GM19240 (cell line): Measurements from ENCODE around the gene POLR2L.

ENCODE experiments used
- DNase-seq: peaks from one replicate; pipeline ENCODE4 v3.0.0; 2011; ENCODE audit warnings: low spot score; ENCODE audit not compliant: insufficient read length

POLR2L gene

DNA sequence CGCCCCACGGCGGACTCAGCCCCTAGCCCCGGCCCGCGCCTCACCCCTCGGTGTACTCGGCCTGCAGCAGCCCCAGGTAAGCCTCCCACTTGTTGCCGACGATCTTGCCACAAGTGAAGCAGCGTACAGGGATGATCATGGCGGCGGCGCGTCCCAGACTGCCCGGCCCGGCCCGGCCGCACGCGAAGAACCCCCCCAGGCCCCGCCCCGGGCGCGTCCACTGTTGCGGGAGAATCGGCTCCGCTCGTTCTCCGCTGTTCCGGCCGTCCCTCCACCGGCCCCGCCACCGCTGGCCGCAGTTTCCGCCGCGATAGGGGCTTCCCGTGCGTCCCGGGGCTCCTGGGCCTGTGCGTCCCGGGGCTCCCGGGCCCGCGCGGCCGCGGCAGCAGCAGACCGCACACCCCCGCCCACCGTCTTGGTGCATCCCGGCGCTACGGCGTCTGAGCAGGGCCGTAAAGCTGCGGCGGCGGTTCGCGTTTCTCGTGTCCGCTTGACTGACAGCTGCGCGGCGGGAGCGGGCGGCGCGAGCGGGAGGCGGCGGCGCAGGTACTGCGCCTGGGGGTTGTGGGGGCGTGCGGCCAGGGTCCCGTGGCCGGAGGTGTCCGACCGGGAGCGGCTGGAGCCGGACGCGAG is at the start of gene POLR2L, which contains the start of gene TSPAN4:
Gene POLR2L, minus strand, starts transcription at position 160 of the 633 bp plus-strand sequence. Its CDS starts 21 bp downstream, at position 139.
Gene TSPAN4, plus strand, starts transcription at position 483 of the 633 bp plus-strand sequence. CDS start 7,453 bp downstream, outside the sequence.
- peak; percentile 95 for DNase-seq

DNA sequence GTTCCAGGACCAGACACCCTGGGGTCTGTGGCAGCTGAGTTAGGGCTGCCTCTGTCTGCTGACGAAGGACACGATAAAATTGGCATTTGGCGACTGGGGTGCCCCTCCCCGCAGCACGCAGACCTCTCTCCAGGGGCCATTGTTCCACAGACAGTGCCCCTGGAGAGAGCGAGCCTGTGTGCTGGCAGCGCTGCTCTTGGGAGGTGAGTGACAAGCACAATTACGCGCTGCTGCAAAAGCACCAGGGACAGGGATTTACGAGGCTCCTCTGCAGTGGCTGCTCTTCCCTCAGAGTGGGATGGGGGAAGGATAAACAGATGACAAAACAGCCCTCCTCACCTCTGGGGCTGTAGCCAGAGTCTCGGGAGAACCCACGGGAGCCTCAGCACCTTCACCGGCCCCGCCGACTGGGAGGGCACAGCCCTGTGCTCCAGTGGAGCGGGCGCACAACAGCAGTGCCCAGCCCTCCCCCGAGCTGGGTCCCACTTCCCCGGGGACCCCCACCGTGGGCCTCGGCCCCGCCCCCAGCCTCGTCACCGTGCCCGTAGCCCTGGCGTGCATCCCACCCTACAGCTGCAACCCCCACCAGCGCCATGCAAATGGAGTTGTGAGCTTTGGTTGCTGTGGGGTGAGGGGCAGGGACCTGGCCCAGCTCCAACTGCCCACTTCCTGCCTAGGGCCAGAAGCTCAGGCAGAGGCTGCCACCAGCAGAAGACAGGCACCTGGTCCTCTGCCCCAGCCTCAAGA is 48.6 kb upstream of the POLR2L start:
- no peak for DNase-seq

DNA sequence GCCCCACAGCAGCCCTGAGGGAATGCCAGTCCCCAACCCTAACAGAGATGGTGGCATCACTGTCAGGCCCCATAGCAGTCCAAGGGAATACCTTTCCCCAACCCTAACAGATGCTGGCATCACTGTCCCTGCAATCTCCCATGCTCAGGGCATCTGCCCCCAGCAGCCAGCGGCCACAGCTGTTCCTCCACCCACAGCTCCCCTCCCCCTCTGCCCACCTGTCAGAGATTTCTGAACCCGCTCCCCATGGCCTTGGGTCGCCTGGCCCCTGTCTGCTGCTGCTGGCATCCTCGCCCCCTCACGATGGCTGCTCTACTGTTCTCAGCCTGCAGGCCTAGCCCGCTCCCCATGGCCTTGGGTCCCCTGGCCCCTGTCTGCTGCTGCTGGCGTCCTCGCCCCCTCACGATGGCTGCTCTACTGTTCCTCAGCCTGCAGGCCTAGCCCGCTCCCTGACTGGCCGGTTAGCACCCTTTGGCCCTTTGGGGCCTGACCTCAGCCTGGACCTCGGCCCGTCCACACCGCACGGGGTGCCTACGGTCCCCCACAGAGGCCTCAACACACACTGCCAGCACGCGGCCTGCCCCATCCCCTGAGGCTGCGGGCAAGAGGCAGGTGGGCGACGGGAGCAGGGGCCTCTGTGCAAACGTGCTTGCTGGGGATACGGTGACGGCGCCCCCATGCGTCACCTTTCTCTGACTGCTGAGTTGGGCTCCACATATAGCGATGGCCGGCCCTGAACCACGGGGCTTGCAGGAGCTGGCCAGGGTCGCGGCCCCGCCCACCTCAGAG is 47.6 kb upstream of the POLR2L start:
- DNase-seq, result no peak

DNA sequence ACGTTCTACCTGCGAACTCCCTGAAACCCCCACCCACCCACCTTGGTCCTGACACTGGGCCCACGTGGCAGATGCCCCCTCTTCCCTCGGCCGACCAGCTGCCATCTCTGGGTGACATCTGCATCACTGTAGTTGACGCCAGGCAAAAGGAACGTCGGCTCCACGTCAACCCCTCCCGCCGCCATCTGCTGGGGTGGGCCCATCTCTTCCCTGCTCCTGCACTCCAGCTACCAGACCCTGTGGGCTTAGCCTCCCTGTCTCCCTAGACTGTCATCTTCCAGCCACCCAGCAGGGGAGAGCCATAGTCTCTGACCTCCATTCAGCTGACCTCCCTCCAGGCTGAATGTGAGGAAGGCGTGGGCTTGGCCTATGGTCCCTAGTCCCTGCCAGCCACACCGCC is 46.9 kb upstream of the POLR2L start:
- no peak for DNase-seq

DNA sequence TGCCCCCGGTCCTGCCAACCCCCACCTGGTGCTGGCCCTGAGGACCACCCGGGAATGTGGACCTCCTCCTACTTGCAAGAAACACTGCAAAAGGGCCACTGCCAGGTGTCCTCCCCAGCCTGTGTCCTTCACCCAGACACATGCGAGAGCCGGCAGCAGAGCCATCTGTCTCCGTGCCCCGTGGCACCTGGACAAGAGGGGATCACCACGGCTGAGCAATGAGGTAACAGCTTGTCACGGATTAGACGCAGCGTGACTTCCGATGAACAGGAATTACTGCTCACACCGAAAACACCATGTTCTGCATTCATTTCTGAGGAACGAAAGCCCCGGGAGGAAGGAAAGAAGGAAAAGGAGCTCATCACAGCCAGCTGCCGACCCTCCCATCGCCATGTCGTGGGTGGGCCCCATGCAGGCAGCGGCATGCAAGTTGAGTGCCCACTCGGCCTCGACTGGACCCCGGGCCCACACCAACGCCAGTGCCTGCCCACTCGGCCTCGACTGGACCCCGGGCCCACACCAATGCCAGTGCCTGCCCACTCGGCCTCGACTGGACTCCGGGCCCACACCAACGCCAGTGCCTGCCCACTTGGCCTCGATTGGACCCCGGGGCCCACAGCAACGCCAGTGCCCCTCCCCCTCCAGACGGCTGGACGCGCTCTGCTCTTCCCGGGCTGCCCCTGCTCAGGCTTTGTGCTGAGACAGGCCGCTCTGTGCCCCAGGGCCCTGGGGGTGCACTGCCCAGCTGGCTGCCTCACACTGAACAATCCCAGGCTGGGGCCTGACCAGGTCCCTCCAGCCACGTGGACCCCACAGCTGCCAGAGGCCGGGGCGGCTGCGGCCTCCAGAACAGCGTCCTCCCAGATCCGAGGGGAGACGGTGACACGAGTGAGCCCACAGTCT is 46.2 kb upstream of the POLR2L start:
- no peak for DNase-seq

DNA sequence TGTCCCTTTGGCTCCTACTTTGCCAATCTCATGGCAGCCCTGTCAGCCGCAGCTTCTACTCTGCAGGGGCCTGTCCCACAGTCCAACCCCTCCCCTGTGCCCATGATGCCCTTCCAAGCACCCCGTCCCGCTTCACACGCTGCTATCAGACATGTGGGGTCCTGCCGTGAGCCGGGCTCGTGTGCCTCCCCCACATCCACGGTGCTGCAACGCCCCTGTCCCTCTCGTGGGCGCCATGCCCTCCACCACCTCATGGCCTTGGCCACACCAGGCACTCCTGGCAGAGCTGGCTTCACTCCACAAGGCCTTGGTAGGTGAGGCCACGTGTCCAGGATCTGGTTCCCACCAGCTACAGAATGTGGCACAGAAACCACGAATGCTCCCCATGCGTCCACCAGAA is 45.3 kb upstream of the POLR2L start:
- no peak for DNase-seq

DNA sequence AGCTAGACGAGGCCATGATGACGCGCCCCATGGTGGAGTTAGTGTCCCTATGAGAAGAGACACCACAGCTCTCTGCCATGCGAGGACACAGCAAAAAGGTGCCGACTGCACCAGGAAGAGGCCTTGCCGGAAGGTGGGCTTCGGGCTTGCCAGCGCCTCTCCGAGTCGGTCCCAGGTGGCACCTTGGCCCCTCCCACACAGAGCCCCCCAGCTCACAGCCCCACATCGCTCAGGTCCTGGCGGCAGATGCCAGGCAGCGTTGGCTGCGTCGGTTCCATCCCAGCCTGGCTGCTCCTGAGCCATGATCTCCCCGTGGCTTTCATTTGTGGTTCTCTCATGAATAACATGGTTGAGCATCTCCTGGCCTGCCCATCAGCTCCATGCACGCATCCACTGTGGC is 44.2 kb upstream of the POLR2L start:
- no peak for DNase-seq

DNA sequence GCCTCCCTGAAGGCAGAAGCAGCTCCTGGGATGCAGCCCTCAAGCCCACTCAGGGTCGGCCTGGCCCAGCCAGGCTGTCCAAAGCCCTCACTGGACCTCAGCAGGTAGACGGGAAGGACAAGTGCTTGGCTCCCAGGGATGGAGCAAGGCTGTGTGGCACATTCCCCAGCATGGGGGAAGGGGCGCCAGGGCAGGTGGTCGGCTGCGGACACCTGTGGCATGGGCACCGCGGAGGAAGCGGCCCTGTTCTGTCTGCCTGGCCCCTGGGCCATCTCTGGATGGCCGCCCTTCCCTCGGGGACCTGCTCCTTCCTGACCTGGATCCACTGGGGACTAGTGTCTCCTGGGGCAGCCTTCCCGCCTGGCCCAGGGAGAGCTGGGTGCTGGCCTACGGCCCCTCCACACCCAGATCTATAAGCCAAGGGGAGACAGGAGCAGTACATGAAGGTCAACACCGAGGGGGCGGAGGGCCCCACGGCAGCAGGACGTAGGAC is 42.3 kb upstream of the POLR2L start:
- DNase-seq, result no peak

DNA sequence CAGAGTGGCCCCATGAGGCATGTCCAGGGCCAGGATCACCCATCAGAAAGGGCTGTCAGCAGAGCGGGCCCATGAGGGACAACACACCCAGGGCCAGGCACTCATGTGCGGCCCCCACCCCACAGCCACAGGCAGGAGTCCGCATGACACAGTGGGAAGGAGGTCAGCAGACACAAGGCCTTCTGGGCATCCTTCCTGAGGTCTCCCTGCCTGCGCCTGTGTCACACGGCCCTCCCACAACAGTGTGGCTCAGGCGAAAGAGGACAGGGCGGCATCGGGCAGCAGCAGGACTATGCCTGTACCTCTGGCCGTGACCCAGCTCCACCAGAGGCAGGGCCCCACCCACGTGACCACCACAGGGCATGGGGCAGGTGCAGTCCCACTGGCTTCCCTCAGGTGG is 41.2 kb upstream of the POLR2L start:
- DNase-seq, result no peak

DNA sequence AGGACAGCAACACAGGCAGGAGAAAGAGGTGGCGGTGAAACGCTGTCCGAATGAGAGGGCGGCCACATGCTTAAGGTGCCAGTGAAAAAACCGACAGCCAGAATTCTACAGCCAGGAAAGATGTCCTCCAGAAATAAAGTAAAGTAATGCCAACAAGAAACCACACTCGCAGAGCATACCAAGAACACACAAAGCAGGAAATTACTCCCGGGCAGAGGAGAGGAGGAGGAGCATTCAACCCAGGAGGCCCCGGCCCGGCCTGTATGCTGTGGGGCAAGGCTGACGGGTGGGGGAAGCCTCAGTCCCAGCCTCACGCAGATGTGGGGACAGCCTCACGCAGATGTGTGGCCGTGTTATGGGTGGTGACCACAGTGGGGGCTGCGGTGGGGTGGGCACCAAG is 40.3 kb upstream of the POLR2L start:
- DNase-seq, result no peak

DNA sequence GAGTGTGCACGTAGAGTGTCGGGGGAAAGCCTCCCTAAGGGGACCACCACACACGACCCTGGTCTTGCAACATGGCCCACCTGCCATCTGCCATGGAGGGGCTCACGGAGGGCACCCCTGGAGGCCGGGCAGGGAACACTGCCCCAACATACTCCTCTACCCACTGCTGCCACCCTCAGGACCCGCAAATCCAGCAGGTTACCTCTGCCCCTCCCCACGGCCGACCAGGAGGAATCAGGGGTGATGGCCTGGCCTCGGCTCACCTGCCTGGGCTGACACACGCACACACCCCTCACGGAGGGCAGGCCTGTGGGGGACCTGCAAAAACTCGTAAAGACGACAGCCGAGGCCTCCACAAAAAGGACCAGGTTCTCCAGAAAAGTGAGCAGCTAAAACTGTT is 38.1 kb upstream of the POLR2L start:
- DNase-seq, result no peak

DNA sequence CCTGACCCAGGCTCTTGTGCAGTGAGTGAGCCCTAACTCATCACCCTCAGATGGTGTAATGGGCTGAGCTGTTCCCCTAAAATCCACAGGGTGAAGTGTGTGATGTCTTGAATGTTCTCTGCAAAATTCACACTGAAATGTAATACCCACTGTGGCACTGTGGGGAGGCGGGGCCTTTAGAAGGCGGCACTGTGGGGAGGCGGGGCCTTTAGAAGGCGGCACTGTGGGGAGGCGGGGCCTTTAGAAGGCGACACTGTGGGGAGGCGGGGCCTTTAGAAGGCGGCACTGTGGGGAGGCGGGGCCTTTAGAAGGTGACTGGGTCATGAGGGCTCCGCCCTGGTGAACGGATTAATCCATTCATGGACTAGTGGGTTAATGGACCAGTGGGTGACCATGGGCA is 35.2 kb upstream of the POLR2L start:
- no peak for DNase-seq

DNA sequence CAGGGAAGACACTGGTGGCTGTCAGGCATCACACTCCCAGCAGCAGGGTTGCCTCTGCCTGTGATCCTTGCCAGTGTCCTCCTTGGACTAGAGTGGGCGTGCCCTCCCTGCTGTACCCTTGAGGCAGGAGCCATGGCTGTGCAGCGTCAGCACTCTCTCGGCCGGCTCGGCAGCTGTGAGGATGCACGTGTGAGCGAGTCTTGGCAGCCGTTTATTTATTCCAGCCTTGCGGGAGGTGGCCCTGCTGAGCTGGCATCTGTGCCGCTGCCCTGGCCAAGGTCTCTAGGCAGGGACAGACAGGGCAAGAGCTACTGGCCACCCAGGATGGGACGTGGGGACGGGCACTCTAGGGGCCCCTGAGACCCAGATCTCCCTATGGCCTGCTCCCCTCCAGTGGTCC is 34.2 kb upstream of the POLR2L start:
- DNase-seq, result no peak

DNA sequence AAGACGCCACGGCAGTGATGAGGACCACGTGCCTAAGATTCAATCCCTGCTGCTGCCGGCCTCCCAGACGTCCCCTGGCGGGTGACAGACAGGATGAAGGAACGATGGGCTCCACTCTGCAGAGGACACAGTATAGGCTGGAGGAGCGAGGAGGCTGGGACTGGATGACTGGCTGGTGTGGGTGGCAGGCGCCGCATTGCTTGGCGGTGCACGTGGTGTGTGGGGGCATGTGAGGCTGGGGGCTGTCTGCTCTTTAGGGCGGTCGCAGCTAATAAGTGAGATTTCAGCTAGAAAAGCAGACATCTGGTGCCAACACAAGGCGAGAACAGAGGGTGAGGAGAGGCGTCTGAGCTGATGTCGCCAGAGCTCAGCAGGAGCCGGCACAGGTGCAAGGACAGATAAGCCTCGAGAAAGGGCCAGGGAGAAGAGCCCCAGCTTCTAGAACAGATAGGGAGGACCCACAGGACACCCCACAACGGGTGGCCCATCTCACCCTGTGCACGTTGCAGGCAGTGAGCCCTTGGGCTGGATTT is 33.5 kb upstream of the POLR2L start:
- no peak for DNase-seq

DNA sequence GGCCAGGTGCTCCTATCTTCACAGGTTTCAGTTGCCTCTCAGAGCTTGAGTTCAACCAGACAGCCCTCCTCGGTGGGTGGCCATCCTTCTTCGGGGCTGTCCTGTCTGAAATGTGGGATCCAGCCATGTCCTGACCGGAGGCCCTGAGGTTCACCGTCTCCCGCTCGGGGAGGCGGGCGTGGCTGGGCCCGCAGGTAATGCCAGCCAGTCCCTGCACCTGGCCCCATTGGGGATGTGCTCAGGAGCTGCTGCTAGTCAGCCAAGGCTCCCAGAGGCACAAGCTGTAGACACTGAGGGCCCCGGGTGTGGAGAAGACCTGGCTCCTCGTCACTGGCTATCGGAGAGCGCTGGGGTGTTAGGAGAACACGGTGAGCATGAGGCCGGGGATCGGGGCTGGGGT is 32.9 kb upstream of the POLR2L start:
- no peak for DNase-seq

DNA sequence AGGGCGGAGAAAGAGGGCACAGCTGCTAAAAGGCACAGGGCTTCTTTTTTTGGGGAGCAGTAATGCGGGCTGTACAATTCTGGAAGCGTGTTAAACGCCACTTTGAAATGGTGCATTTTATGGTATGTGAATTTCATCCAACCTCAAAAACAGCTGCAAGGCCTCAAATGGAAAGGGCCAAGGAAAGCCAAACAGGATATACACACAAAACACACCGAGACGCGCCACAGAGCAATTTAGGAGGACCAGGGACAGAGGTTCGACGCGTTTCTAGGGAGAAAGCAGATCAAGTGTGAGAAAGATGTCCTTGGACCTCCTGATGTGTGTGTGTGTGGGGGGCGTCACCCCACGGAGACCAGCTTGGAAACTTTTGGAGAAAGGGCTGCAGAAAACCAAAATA is 31.4 kb upstream of the POLR2L start:
- DNase-seq, result no peak

DNA sequence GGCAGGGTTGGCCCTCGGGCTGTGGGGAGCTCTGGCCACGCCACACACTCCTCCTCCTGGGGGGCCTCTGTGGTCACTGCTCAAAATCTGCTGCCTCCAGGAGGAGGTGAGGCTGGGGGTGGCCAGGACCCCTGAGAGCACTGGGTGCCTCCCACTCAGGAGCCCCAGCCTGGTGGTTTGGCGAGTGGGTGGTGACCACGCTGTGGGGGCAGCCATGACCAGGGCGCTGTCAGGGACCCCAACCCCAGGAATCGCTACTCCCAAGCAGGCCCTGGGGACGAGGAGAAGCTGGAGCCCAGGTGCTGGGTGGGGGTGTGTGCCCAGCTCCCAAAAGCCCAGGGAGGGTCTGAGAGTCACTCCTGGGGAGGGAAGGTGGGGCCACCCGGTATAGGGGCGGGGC is 30.5 kb upstream of the POLR2L start:
- DNase-seq, result no peak

DNA sequence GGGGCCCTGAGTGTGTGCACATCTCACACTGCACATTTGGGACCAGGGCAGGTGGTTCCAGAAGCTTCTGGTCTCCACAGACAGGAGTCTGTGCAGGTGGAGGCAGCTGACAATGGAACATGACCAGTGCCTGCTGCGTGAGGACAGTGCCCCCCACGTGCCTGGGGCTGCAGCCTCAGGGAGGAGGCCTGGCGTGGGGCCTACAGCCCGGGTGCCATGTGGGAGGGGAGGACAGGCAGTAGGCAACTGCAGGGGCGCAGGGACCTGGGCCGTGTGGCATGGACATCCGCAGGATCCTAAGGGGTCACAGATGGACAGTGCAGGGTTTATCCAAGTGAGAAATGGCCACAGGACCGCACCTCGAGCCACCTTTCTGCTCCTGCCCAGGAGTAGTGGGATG is 29.1 kb upstream of the POLR2L start:
- no peak for DNase-seq

DNA sequence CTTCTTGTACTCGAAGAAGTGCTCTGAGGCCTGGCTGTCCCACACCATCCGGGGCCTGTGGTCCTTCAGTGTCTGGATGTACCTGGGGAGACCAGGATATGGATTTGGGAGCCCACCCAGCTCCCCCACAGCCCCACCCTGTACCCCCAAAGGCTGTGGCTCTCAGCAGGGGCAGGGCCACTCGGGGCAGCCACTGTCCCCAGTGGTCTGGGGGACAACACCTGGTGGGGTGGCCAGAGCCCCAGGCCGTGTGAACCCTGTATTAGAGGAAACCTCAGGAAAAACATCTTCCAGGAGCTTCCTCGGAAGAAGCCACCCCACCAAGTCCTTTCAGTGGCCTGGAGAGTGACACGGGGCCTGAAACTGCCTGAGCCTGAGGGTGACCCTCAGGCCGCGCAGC is 28.1 kb upstream of the POLR2L start:
- no peak for DNase-seq

DNA sequence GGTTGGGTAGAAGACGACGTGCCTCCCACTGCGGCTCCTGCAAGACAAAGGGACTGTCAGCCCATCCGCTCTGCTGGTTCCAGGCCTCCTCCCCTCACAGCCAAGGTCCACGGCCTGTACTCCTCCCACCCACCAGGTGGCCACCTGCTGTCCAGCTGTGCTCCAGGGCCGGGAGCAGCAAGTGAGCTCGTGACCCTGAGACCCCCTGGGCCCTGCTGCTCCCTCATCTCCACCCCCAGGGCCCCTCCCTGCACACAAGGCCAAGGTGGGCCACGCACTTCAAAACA is 27.7 kb upstream of the POLR2L start:
- no peak for DNase-seq
